RPMI7951 (cell line): ENCODE results near the gene PTX3. TPM values are rescaled to one million over a fixed set of nuclear protein-coding genes. Genes with fewer than 3 reads are reported as not detected.

ENCODE experiments used
- DNase-seq: peaks from one replicate; pipeline ENCODE4 v3.0.0-alpha.2; 2012; ENCODE audit warnings: low read depth
- total RNA-seq: library from RNA; depleted of rRNA; stranded (reverse); fragments of >200 nt; shearing (Covaris generic); gene quantifications from 2 replicates; pipeline ENCODE4 v1.2.3, GENCODE V29; 2014; rRNA removed

PTX3 gene
- total RNA-seq, 1 experiment from 2014 or later, result 12.7 TPM

DNA sequence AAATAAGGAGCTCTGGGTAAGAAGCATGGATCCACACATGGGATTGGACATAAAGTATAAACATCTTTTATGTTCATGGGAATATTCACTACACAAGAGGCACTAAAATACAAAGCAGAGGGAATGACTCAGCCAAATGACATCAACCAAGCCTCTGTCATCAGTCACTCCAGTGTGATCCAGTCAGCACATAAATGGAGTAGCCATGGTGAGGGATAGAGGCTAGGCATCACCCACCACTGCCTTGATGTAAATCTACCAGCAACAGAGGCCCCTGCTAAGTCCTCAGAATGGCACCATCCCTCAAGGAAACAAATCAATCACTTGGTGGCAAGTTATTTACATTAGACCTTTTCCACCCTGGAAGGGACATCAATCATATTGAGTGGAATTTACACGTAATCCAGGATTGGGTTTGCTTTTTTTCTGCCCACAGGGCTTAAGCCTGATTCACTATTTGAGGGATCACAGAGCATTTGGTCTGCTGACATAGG, 39.3 kb downstream of the PTX3 start:
- peak; percentile 69 for DNase-seq

DNA sequence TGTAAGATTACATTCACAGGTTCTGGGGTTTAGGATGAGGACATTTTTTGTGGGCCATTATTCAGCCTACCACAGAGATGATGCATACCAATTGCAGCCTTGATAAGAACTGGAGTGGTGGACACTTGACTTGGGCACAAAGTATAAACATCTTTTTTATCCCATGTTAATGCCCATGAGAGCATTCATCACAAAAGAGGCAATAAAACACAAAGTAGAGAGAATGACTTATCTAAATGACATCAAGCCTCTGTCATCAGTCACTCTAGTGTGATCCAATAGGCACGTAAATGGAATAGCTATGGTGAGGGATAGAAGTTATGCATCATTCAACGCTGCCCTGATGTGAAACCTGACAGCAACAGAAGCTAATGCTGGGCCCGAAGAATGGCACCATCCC, 40.8 kb downstream of the PTX3 start:
- peak; percentile 37 for DNase-seq

DNA sequence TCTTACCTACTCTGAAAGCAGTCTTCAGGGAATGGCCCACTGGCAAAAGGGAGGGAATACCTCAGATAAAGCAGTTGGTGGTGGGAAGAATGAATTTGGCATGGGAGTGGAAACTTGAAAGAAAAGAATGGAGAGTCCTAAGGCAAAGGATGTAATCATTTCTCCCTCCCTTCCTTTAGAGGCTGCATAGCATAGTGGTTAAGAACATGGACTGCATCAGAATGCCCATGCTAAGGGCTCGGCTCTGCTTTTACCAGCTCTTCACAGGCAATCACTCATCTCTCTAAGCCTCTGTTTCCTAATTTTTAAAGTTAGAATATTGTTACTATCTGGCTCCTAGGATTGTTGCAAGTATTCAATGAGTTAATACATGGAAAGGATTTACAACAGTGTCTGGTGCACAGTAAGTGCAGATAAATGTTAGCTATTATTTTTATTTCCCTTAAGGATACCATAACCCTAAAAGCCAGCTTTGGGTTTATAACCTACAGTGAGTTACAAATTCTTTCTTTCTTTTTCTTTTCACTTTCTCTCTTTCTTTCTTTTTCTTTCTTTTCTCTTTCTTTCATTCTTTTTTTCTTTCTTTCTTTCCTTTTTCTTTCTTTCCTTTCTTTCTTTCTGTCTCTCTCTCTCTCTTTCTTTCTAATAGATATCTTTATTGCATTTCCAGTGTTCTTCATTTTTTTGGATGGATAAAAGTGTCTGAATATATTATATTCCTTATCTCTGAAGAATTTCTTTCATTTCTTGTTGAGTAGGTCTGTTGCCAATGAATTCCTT, 43.0 kb downstream of the PTX3 start:
- DNase-seq, result no peak

DNA sequence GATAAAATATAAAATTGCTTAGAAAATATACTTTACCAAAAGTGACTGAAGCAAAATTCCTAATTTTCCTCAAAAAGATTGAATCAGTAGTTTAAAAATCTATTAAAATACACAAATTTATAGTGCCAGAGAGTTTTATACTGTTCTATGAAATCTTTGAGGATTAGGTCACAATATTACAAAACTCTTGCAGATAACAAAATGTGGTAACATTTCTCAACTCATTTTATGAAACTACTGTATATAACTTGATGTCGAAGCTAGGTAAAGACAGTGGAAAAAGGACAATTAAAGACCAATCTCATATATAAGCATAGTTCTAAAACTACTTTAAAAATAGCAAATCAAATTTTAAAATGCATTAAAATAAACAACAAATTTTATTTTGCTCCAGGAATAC, 50.7 kb downstream of the PTX3 start:
- DNase-seq, result no peak

DNA sequence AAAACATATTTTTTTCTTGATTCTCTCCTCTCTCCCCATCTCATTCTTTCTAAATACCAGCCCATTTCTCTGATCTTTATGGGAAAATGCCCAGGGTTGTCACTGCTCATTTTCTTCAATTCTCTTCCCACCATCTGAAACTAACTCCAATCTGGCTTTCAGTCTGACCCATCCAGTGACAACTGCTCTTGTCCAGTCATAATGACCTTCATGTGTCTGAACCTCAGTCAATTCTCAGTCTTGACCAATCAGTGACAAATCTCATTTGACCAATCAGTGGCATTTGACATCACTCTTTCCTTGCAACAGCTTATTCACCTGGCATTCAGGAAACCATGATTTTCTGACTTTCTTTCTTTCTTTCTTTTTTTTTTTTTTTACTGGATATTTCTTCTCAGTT, 51.5 kb downstream of the PTX3 start:
- peak; percentile 24 for DNase-seq

DNA sequence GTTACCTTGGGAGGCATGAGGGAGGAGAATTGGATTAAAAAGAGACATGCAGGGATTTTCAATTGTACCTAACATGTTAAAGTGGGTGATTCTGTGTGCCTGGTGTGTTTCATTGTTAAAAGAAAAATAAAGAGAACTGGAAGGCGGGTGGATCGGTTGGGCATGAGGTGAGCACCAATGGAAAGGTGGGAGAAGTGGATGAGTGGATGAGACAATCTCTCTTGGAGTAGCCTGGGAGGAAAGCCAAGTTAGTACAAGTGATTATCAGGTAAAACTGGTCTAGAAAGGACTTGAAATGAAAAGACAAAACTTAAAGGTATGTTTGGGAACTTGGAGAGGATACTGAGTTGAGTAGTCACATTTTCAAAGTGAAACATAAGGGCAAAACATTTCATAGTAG, 54.5 kb downstream of the PTX3 start:
- DNase-seq, result no peak

Other genes with a start within 250 kb of the PTX3 start
- 85.5 and 91.9 TPM in 2 replicates for gene VEPH1, start 66.6 kb downstream of the PTX3 start, total RNA-seq